Prostate gland (tissue), 2 donors: ENCODE results near the gene DUS4L. TPM values are rescaled to one million over a fixed set of nuclear protein-coding genes. Genes with fewer than 3 reads are reported as not detected.
"Not testable (repeated sequence)": the region's sequence is repeated elsewhere in the genome, so short reads cannot be mapped to it uniquely, and the experiment has no call there.

Source experiments
- DNase-seq: peaks from one replicate; pipeline ENCODE4 v3.0.0-alpha.2; 2019; ENCODE audit warnings: low spot score
- H3K27ac ChIP-seq, 2 donors: fragments of 200-600 bp; sonication (generic); 2 replicates each; pipeline ENCODE4 v1.5.1; 2017 to 2019
- H3K27me3 ChIP-seq: fragments of 200-600 bp; sonication (generic); replicated peaks from 2 replicates; pipeline ENCODE4 v1.5.1; 2019; ENCODE audit not compliant: insufficient read depth
- H3K36me3 ChIP-seq, 2 donors: fragments of 200-600 bp; sonication (generic); 1 replicate in 1 of 2; 2 replicates in 1 of 2; pipeline versions ENCODE4 v1.5.1 to v1.8.1; 2017 to 2019
- H3K4me1 ChIP-seq: fragments of 200-600 bp; sonication (generic); replicated peaks from 2 replicates; pipeline ENCODE4 v1.5.1; 2019
- H3K4me3 ChIP-seq, 2 donors: fragments of 200-600 bp; sonication (generic); 2 replicates each; pipeline ENCODE4 v1.5.1; 2017 to 2019
- H3K9me3 ChIP-seq: fragments of 200-600 bp; sonication (generic); 2 replicates; pipeline ENCODE4 v1.5.1; 2017
- POLR2A ChIP-seq: fragments of 450-650 bp; IDR thresholded peaks from one replicate; pipeline ENCODE4 v1.6.1; 2016; ENCODE audit warnings: antibody characterized with exemption, mild to moderate bottlenecking
- POLR2AphosphoS5 ChIP-seq: sonication (generic); formaldehyde crosslinking; IDR thresholded peaks from one replicate; pipeline ENCODE4 v1.6.1; 2017; ENCODE audit warnings: antibody characterized with exemption
- WGBS: methylation state at CpG from one replicate; pipeline ENCODE4 v1.1.5; 2018; 5-methylcytosine and 5-hydroxymethylcytosine counted together
- intact Hi-C: fragments of 100-400 bp; cut with DNase I; formaldehyde crosslinking; loops from one replicate; pipeline ENCODE4 v1.14.2; 2022
- total RNA-seq, 2 donors: library from RNA; depleted of rRNA; stranded (reverse); fragments of >200 nt; gene quantifications; one replicate each; pipeline ENCODE4 v1.1.0, GENCODE V29; 2016
- TF ChIP-seq, protein P1 (sequence below), 4 experiments: fragments of 200-600 bp in 2 of 4; fragments of 450-650 bp in 2 of 4; sonication (generic) in 2 of 4; IDR thresholded peaks; 1 replicate in 3 of 4; 2 replicates in 1 of 4; pipeline ENCODE4 v1.5.1; 2016 to 2019; ENCODE audit warnings: antibody characterized with exemption in 4 of 4, mild to moderate bottlenecking in 2 of 4, moderate library complexity in 2 of 4

The DUS4L gene
- total RNA-seq, 2 donors from 2014 or later: 9.7 to 15.3 TPM

DNA sequence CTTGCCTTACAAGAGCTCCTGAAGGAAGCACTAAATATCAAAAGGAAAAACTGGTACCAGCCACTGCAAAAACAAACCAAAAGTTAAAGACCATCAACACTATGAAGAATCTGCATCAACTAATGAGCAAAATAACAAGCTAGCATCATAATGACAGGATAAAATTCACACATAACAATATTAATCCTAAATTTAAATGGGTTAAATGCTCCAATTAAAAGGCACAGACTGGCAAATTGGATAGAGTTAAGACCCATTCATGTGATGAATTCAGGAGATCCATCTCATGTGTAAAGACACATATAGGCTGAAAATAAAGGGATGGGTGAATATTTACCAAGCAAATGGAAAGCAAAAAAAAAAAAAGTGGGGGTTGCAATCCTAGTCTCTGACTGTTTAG is 29.6 kb upstream of the DUS4L start:
- H3K36me3 ChIP-seq: no peaks in the 10 kb centered on the region
- DNase-seq: no peak
- no peaks in the 10 kb centered on the region for H3K9me3 ChIP-seq
- no peak overlapping the region for H3K27ac ChIP-seq
- intact Hi-C loops: no loop called here
- no peak overlapping the region for H3K4me3 ChIP-seq
- TF ChIP-seq, protein P1, sequence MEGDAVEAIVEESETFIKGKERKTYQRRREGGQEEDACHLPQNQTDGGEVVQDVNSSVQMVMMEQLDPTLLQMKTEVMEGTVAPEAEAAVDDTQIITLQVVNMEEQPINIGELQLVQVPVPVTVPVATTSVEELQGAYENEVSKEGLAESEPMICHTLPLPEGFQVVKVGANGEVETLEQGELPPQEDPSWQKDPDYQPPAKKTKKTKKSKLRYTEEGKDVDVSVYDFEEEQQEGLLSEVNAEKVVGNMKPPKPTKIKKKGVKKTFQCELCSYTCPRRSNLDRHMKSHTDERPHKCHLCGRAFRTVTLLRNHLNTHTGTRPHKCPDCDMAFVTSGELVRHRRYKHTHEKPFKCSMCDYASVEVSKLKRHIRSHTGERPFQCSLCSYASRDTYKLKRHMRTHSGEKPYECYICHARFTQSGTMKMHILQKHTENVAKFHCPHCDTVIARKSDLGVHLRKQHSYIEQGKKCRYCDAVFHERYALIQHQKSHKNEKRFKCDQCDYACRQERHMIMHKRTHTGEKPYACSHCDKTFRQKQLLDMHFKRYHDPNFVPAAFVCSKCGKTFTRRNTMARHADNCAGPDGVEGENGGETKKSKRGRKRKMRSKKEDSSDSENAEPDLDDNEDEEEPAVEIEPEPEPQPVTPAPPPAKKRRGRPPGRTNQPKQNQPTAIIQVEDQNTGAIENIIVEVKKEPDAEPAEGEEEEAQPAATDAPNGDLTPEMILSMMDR (IDR thresholded peaks at IDR 0.05): no peak
- TF ChIP-seq POLR2A (no peak), POLR2AphosphoS5 (no peak)
- H3K4me1 ChIP-seq: peaks cover 4% of the 10 kb centered on the region
- H3K27me3 ChIP-seq: no peaks in the 10 kb centered on the region

DNA sequence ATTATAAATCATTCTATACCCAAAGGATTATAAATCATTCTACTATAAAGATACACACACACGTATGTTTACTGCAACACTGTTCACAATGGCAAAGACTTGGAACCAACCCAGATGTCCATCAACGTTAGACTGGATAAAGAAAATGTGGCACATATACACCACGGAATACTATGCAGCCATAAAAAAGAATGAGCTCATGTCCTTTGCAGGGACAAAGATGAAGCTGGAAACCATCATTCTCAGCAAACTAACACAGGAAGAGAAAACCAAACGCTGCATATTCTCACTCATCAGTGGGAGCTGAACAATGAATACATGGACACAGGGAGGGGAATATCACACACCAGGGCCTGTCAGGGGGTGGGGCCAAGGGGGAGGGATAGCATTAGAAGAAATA is 26.5 kb upstream of the DUS4L start:
- H3K27me3 ChIP-seq, H3K4me1 ChIP-seq, H3K9me3 ChIP-seq, H3K36me3 ChIP-seq, H3K4me3 ChIP-seq, DNase-seq, H3K27ac ChIP-seq, intact Hi-C loops: not testable (repeated sequence)
- 87% methylated on average over 4 of the region's 4 CpGs for WGBS

DNA sequence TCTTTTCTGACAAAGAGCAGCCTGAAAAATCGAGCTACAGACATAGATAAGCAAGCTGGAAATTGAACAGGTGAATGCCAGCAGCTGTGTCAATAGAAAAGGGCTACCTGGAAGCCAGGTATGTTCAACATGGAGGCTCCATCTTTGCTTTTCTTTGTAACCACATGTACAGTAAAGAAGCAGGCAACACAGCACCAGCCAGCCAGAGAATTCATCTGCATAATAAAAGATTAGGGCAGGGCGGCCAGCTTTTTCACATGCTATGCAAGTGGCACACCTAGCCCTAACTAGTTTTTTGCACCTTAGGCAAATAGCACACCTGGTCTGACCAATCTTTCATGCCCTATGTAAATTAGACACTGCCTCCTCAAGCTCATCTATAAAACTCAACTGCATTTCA is 25.8 kb upstream of the DUS4L start:
- 48% methylated on average over 2 of the region's 2 CpGs for WGBS
- H3K27ac ChIP-seq: no peak overlapping the region
- no peak for DNase-seq

DNA sequence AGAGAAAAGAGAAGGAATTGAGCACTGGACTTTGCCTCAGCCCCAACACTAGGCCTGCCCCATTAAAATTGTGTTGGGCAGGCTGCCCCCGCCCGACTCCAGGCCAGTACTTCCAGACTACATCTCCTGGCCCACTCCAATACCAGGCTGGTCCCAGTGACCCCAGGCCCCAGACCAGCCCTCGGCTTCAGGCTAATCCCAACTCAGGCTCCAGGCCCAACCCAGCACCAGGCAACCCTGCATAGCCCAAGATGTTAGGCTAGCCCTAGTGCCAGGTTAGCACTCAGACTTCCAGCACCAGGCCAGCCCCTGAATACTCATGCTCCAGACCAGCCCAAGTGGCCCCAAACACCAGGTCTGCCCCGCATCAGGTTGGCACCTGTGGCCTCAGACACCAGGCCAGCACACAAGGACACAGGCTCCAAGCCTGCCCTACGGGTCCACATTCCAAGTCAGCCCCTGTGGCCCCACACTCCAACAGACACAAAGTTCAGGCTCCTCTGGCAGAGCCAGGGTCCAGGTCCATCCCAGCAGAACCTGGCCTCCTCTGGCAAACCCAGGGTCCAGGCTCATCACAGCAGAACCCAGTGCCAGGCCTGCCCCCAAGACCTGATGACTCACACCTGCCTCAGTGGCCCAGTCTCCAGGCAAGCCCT is 20.3 kb upstream of the DUS4L start:
- Histone ChIP-seq H3K27ac (no peak overlapping the region), H3K27me3 (no peaks in the 10 kb centered on the region), H3K36me3 (no peaks in the 10 kb centered on the region), H3K4me3 (no peak overlapping the region), H3K4me1 (no peaks in the 10 kb centered on the region), H3K9me3 (no peaks in the 10 kb centered on the region)
- intact Hi-C loops: no loop called here
- no peak for DNase-seq
- TF ChIP-seq POLR2AphosphoS5: no peak
- no peak for TF ChIP-seq POLR2A
- TF ChIP-seq, protein P1 (IDR thresholded peaks at IDR 0.05): no peak
- WGBS: 92% methylated on average over 5 of the region's 5 CpGs

More for the DNA sequence above, 25.8 kb upstream of the DUS4L start:
- Histone ChIP-seq H3K9me3 (no peaks in the 10 kb centered on the region), H3K27me3 (no peaks in the 10 kb centered on the region), H3K4me3 (no peak overlapping the region), H3K4me1 (no peaks in the 10 kb centered on the region), H3K36me3 (no peaks in the 10 kb centered on the region)
- TF ChIP-seq POLR2A: no peak
- no peak for TF ChIP-seq POLR2AphosphoS5
- TF ChIP-seq, protein P1 (IDR thresholded peaks at IDR 0.05): no peak
- intact Hi-C loops: no loop called here

DNA sequence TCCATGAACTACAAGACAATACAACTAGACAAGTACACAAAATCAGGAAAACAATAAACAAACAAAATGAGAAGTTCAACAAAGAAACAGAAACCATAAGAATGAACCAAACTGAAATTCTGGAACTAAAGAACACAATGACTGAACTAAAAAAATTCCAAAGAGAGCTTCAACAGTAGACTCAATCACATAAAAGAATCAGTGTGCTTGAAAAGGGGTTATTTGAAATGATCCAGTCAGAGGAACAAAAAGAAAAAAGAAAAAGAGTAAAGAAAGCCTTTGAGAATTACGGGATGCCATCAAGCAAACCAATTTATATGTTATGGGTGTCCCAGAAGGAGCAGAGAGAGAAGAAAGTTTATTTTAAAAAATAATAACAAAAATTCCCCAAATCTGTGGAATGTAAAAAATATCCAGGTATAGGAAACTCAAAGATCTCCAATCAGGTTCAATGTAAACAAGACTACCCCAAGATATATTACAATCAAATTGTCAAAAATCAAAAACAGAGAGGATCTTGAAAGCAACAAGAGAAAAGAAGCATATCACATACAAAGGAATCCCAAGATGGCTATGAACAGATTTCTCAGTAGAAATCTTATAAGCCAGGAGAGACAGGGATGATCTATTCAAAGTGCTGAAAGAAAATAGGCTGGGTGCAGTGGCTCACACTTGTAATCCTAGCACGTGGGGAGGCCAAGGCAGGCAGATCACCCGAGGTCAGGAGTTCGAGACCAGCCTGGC is 18.8 kb upstream of the DUS4L start:
- no peaks in the 10 kb centered on the region for H3K4me1 ChIP-seq
- H3K4me3 ChIP-seq: no peak overlapping the region
- intact Hi-C loops: no loop called here
- H3K9me3 ChIP-seq: no peaks in the 10 kb centered on the region
- H3K36me3 ChIP-seq: no peaks in the 10 kb centered on the region
- DNase-seq: no peak
- 97% methylated on average over 4 of the region's 4 CpGs for WGBS
- TF ChIP-seq, protein P1 (IDR thresholded peaks at IDR 0.05): no peak
- TF ChIP-seq POLR2AphosphoS5 (no peak), POLR2A (no peak)
- no peaks in the 10 kb centered on the region for H3K27me3 ChIP-seq
- H3K27ac ChIP-seq: peak overlapping the region in 1 of 2 donors; percentile 28
